Ascending aorta (tissue), 2 donors: ENCODE measurements around the gene DENND5A. TPM values are rescaled to one million over a fixed set of nuclear protein-coding genes. Genes with fewer than 3 reads are reported as not detected.

Source experiments
- DNase-seq, 2 donors: peaks; one replicate each; pipeline ENCODE4 v3.0.0-alpha.2; 2019; ENCODE audit warnings: low spot score in 2 of 2
- H3K27ac ChIP-seq, 2 donors: fragments of 200-600 bp; sonication (generic); one replicate each; pipeline ENCODE4 v1.5.1; 2016 to 2017; ENCODE audit warnings: mild to moderate bottlenecking in 1 of 2
- H3K27me3 ChIP-seq: fragments of 200-600 bp; sonication (generic); one replicate; pipeline ENCODE4 v1.5.1; 2017
- H3K36me3 ChIP-seq, 2 donors: fragments of 200-600 bp; sonication (generic); one replicate each; pipeline ENCODE4 v1.5.1; 2016
- H3K4me1 ChIP-seq, 2 donors: fragments of 200-600 bp; sonication (generic); one replicate each; pipeline ENCODE4 v1.5.1; 2016 to 2017; ENCODE audit warnings: mild to moderate bottlenecking in 1 of 2
- H3K4me3 ChIP-seq, 2 donors: fragments of 200-600 bp; sonication (generic); one replicate each; pipeline ENCODE4 v1.5.1; 2016 to 2017; ENCODE audit warnings: mild to moderate bottlenecking in 1 of 2
- H3K9me3 ChIP-seq, 2 donors: fragments of 200-600 bp; sonication (generic); one replicate each; pipeline ENCODE4 v1.5.1; 2016
- CTCF ChIP-seq, 3 experiments: fragments of 200-600 bp in 2 of 3; fragments of 450-650 bp in 1 of 3; sonication (generic) in 2 of 3; IDR thresholded peaks; one replicate each; pipeline ENCODE4 v1.5.1; 2016 to 2019; ENCODE audit warnings: antibody characterized with exemption in 3 of 3, mild to moderate bottlenecking in 1 of 3, moderate library complexity in 1 of 3
- intact Hi-C: fragments of 100-400 bp; cut with DNase I; formaldehyde crosslinking; loops from one replicate; pipeline ENCODE4 v1.15.1; 2023
- total RNA-seq: library from RNA; depleted of rRNA; stranded (reverse); fragments of >200 nt; gene quantifications from one replicate; pipeline ENCODE4 v1.1.0, GENCODE V29; 2016

The DENND5A gene
- total RNA-seq, 1 donor from 2014 or later, result 111 TPM

GRCh38 chr11:9304178-9304577 is 39.0 kb upstream of the DENND5A start:
- Histone ChIP-seq H3K4me1 (no peaks in the 10 kb centered on the region), H3K4me3 (no peak overlapping the region), H3K27me3 (no peaks in the 10 kb centered on the region), H3K27ac (no peak overlapping the region), H3K9me3 (no peaks in the 10 kb centered on the region), H3K36me3 (peaks cover 6% of the 10 kb centered on the region in 2 donors)
- no peak for DNase-seq
- intact Hi-C loops, result no loop called here
- TF ChIP-seq CTCF (IDR thresholded peaks at IDR 0.05), result no peak

- DNase-seq, result no peak
- H3K27ac ChIP-seq, result no peak overlapping the region
Measured at GRCh38 chr11:9302448-9302847, 37.3 kb upstream of the DENND5A start.

GRCh38 chr11:9301720-9302119 is 36.6 kb upstream of the DENND5A start:
- TF ChIP-seq CTCF (IDR thresholded peaks at IDR 0.05), result no peak
- no peak overlapping the region for H3K4me3 ChIP-seq
- intact Hi-C loops, result no loop called here
- H3K9me3 ChIP-seq, result no peaks in the 10 kb centered on the region
- no peaks in the 10 kb centered on the region for H3K27me3 ChIP-seq
- H3K4me1 ChIP-seq, result no peaks in the 10 kb centered on the region
- no peak for DNase-seq
- no peak overlapping the region for H3K27ac ChIP-seq
- peaks cover 6 to 20% of the 10 kb centered on the region in 2 donors for H3K36me3 ChIP-seq

More at GRCh38 chr11:9302448-9302847, 37.3 kb upstream of the DENND5A start:
- intact Hi-C loops, result no loop called here
- no peak overlapping the region for H3K4me3 ChIP-seq
- peaks cover 6 to 14% of the 10 kb centered on the region in 2 donors for H3K36me3 ChIP-seq
- H3K27me3 ChIP-seq, result no peaks in the 10 kb centered on the region
- TF ChIP-seq CTCF (IDR thresholded peaks at IDR 0.05), result no peak
- H3K4me1 ChIP-seq, result no peaks in the 10 kb centered on the region
- no peaks in the 10 kb centered on the region for H3K9me3 ChIP-seq

- intact Hi-C loops, result no loop called here
- H3K36me3 ChIP-seq, result peaks cover 10 to 16% of the 10 kb centered on the region in 2 donors
Measured at GRCh38 chr11:9293646-9294045, 28.5 kb upstream of the DENND5A start.

GRCh38 chr11:9285850-9286587 is 20.9 kb upstream of the DENND5A start:
- intact Hi-C loops, result no loop called here
- Histone ChIP-seq H3K27me3 (no peaks in the 10 kb centered on the region), H3K4me1 (no peaks in the 10 kb centered on the region), H3K9me3 (no peaks in the 10 kb centered on the region), H3K27ac (no peak overlapping the region), H3K4me3 (no peak overlapping the region), H3K36me3 (peaks cover 0 to 28% of the 10 kb centered on the region in 2 donors)
- DNase-seq, result no peak
- TF ChIP-seq CTCF (IDR thresholded peaks at IDR 0.05), result no peak

More at GRCh38 chr11:9293646-9294045, 28.5 kb upstream of the DENND5A start:
- H3K27me3 ChIP-seq, result no peaks in the 10 kb centered on the region
- no peaks in the 10 kb centered on the region for H3K9me3 ChIP-seq
- no peak overlapping the region for H3K4me3 ChIP-seq
- H3K27ac ChIP-seq, result no peak overlapping the region
- no peak for TF ChIP-seq CTCF (IDR thresholded peaks at IDR 0.05)
- DNase-seq, result no peak
- H3K4me1 ChIP-seq, result no peaks in the 10 kb centered on the region
